ENCODE results near the gene MUC13.

MUC13 gene

GRCh38 chr3:124907957-124908356 lies 26.6 kb downstream of the MUC13 start:
- Histone ChIP-seq H3K36me3 (no peaks in the 10 kb centered on the region), H3K4me1 (no peaks in the 10 kb centered on the region), H3K27me3 (no peaks in the 10 kb centered on the region), H3K9ac (no peak overlapping the region), H3K4me2 (no peak overlapping the region), H3K9me3 (no peaks in the 10 kb centered on the region), H3K27ac (no peak overlapping the region), H4K20me1 (no peaks in the 10 kb centered on the region), H3K4me3 (no peak overlapping the region)
- no peak for TF ChIP-seq Cebpa-rat (IDR thresholded peaks at IDR 0.05)

- Histone ChIP-seq H4K20me1 (no peaks in the 10 kb centered on the region), H3K4me3 (no peak overlapping the region), H3K36me3 (no peaks in the 10 kb centered on the region), H3K9ac (no peak overlapping the region), H3K27ac (no peak overlapping the region), H3K4me2 (no peak overlapping the region), H3K4me1 (no peaks in the 10 kb centered on the region), H3K9me3 (no peaks in the 10 kb centered on the region), H3K27me3 (no peaks in the 10 kb centered on the region)
- no peak for TF ChIP-seq Cebpa-rat (IDR thresholded peaks at IDR 0.05)
Measured at GRCh38 chr3:124904835-124905492, 29.6 kb downstream of the MUC13 start.

GRCh38 chr3:124903896-124904834 lies 30.4 kb downstream of the MUC13 start:
- no peaks in the 10 kb centered on the region for H3K4me1 ChIP-seq
- no peak overlapping the region for H3K9ac ChIP-seq
- H3K36me3 ChIP-seq, result no peaks in the 10 kb centered on the region
- H3K27me3 ChIP-seq, result no peaks in the 10 kb centered on the region
- no peaks in the 10 kb centered on the region for H4K20me1 ChIP-seq
- no peak overlapping the region for H3K4me3 ChIP-seq
- no peak overlapping the region for H3K27ac ChIP-seq
- H3K4me2 ChIP-seq, result no peak overlapping the region
- TF ChIP-seq Cebpa-rat (IDR thresholded peaks at IDR 0.05), result peak; percentile 33; the same call in 1 of the 2 replicates
- no peaks in the 10 kb centered on the region for H3K9me3 ChIP-seq

- Histone ChIP-seq H3K9ac (no peak overlapping the region), H3K4me3 (no peak overlapping the region), H3K27me3 (no peaks in the 10 kb centered on the region), H3K4me2 (no peak overlapping the region), H3K4me1 (no peaks in the 10 kb centered on the region), H3K27ac (no peak overlapping the region), H3K36me3 (no peaks in the 10 kb centered on the region), H4K20me1 (no peaks in the 10 kb centered on the region), H3K9me3 (no peaks in the 10 kb centered on the region)
- TF ChIP-seq Cebpa-rat (IDR thresholded peaks at IDR 0.05), result no peak
Measured at GRCh38 chr3:124896824-124897526, 37.6 kb downstream of the MUC13 start.

GRCh38 chr3:124895756-124896155 lies 38.8 kb downstream of the MUC13 start:
- Histone ChIP-seq H3K9me3 (no peaks in the 10 kb centered on the region), H3K27me3 (no peaks in the 10 kb centered on the region), H3K4me1 (no peaks in the 10 kb centered on the region), H4K20me1 (no peaks in the 10 kb centered on the region), H3K4me2 (no peak overlapping the region), H3K36me3 (no peaks in the 10 kb centered on the region), H3K4me3 (no peak overlapping the region), H3K27ac (no peak overlapping the region), H3K9ac (no peak overlapping the region)
- TF ChIP-seq Cebpa-rat (IDR thresholded peaks at IDR 0.05), result no peak

GRCh38 chr3:124893526-124893925 lies 41.0 kb downstream of the MUC13 start:
- H3K4me1 ChIP-seq, result no peaks in the 10 kb centered on the region
- H3K4me2 ChIP-seq, result no peak overlapping the region
- H3K9ac ChIP-seq, result no peak overlapping the region
- H3K27me3 ChIP-seq, result peaks cover 14% of the 10 kb centered on the region
- H3K36me3 ChIP-seq, result no peaks in the 10 kb centered on the region
- no peaks in the 10 kb centered on the region for H3K9me3 ChIP-seq
- no peak overlapping the region for H3K27ac ChIP-seq
- peaks cover 4% of the 10 kb centered on the region; the same call in 1 of the 2 replicates for H4K20me1 ChIP-seq
- TF ChIP-seq Cebpa-rat (IDR thresholded peaks at IDR 0.05), result no peak
- no peak overlapping the region for H3K4me3 ChIP-seq

- no peak for TF ChIP-seq Cebpa-rat (IDR thresholded peaks at IDR 0.05)
- Histone ChIP-seq H4K20me1 (peaks cover 32% of the 10 kb centered on the region), H3K4me2 (no peak overlapping the region), H3K36me3 (no peaks in the 10 kb centered on the region), H3K9ac (no peak overlapping the region), H3K9me3 (no peaks in the 10 kb centered on the region), H3K4me3 (no peak overlapping the region), H3K27me3 (peaks cover 43% of the 10 kb centered on the region), H3K4me1 (peaks cover 18% of the 10 kb centered on the region), H3K27ac (no peak overlapping the region)
Measured at GRCh38 chr3:124890573-124891190, 43.9 kb downstream of the MUC13 start.

GRCh38 chr3:124888482-124889441 lies 45.8 kb downstream of the MUC13 start:
- no peak for TF ChIP-seq Cebpa-rat (IDR thresholded peaks at IDR 0.05)
- Histone ChIP-seq H3K4me2 (no peak overlapping the region), H3K27me3 (peaks cover 62% of the 10 kb centered on the region), H4K20me1 (peaks cover 36% of the 10 kb centered on the region), H3K4me3 (no peak overlapping the region), H3K36me3 (no peaks in the 10 kb centered on the region), H3K27ac (no peak overlapping the region), H3K4me1 (peaks cover 22% of the 10 kb centered on the region), H3K9ac (no peak overlapping the region), H3K9me3 (no peaks in the 10 kb centered on the region)

GRCh38 chr3:124887932-124888298 lies 46.6 kb downstream of the MUC13 start:
- peak overlapping the region; percentile 75 for H3K4me3 ChIP-seq

More at GRCh38 chr3:124887932-124888298, 46.6 kb downstream of the MUC13 start:
- H3K9ac ChIP-seq, result no peak overlapping the region
- H3K36me3 ChIP-seq, result no peaks in the 10 kb centered on the region
- no peak for TF ChIP-seq Cebpa-rat (IDR thresholded peaks at IDR 0.05)
- no peaks in the 10 kb centered on the region for H3K9me3 ChIP-seq
- peaks cover 36% of the 10 kb centered on the region for H4K20me1 ChIP-seq
- peaks cover 22% of the 10 kb centered on the region for H3K4me1 ChIP-seq
- H3K27me3 ChIP-seq, result peaks cover 70% of the 10 kb centered on the region
- H3K27ac ChIP-seq, result no peak overlapping the region
- peak overlapping the region; percentile 99 for H3K4me2 ChIP-seq
